Neutrophil (primary cell): ENCODE measurements around the gene ZBTB20.

Experiments used
- H3K27ac ChIP-seq: fragments of 200-600 bp; sonication (generic); 2 replicates; pipeline ENCODE4 v1.5.1; 2016; ENCODE audit warnings: mild to moderate bottlenecking, moderate library complexity
- H3K27me3 ChIP-seq: fragments of 200-600 bp; sonication (generic); 2 replicates; pipeline ENCODE4 v1.6.0; 2016; ENCODE audit warnings: mild to moderate bottlenecking
- H3K36me3 ChIP-seq: fragments of 200-600 bp; sonication (generic); 2 replicates; pipeline ENCODE4 v1.5.1; 2017
- H3K4me1 ChIP-seq, 2 experiments: fragments of 200-600 bp in 1 of 2; sonication (generic) in 1 of 2; 1 replicate in 1 of 2; 2 replicates in 1 of 2; pipeline versions ENCODE4 v1.5.1 to v1.6.1; 2013 to 2016; ENCODE audit warnings: low read depth in 1 of 2, low read length in 1 of 2, mild to moderate bottlenecking in 1 of 2, moderate library complexity in 1 of 2; ENCODE audit not compliant: control insufficient read depth in 1 of 2, insufficient read depth in 1 of 2
- H3K4me3 ChIP-seq, 2 experiments: fragments of 200-600 bp in 1 of 2; sonication (generic) in 1 of 2; 1 replicate in 1 of 2; 2 replicates in 1 of 2; pipeline ENCODE4 v1.5.1; 2013 to 2016; ENCODE audit warnings: low read depth in 1 of 2, low read length in 1 of 2, mild to moderate bottlenecking in 1 of 2, moderate library complexity in 1 of 2
- H3K9me3 ChIP-seq: fragments of 200-600 bp; sonication (generic); 2 replicates; pipeline ENCODE4 v1.5.1; 2016
- TF ChIP-seq, protein P1 (sequence below): fragments of 200-600 bp; sonication (generic); IDR thresholded peaks from 2 replicates; pipeline ENCODE4 v1.5.1; 2016; ENCODE audit warnings: antibody characterized with exemption

The ZBTB20 gene

DNA sequence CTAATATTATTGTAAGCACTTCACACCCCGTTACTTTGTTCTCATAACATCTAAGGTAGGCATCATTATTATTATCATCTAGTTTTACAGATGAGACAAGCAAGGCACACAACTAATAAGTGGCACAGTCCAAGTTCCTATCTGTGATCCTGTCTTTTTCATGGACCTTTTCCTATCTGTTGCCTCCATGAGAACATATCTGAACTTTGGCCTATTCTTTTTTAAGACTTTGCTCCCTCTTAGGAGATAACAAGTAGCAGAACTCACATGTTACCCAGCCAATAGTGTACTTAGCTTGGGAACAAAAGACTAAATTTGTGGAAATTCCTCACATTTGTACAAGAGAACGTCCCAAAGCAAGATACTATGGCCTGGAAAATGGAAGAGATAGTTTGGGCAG is 680.8 kb downstream of the ZBTB20 start:
- no peaks in the 10 kb centered on the region for H3K36me3 ChIP-seq
- H3K27ac ChIP-seq, result no peak overlapping the region
- TF ChIP-seq, protein P1, sequence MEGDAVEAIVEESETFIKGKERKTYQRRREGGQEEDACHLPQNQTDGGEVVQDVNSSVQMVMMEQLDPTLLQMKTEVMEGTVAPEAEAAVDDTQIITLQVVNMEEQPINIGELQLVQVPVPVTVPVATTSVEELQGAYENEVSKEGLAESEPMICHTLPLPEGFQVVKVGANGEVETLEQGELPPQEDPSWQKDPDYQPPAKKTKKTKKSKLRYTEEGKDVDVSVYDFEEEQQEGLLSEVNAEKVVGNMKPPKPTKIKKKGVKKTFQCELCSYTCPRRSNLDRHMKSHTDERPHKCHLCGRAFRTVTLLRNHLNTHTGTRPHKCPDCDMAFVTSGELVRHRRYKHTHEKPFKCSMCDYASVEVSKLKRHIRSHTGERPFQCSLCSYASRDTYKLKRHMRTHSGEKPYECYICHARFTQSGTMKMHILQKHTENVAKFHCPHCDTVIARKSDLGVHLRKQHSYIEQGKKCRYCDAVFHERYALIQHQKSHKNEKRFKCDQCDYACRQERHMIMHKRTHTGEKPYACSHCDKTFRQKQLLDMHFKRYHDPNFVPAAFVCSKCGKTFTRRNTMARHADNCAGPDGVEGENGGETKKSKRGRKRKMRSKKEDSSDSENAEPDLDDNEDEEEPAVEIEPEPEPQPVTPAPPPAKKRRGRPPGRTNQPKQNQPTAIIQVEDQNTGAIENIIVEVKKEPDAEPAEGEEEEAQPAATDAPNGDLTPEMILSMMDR, result no peak
- H3K4me1 ChIP-seq, result no peaks in the 10 kb centered on the region
- no peaks in the 10 kb centered on the region for H3K9me3 ChIP-seq
- no peak overlapping the region for H3K4me3 ChIP-seq
- H3K27me3 ChIP-seq, result no peaks in the 10 kb centered on the region

DNA sequence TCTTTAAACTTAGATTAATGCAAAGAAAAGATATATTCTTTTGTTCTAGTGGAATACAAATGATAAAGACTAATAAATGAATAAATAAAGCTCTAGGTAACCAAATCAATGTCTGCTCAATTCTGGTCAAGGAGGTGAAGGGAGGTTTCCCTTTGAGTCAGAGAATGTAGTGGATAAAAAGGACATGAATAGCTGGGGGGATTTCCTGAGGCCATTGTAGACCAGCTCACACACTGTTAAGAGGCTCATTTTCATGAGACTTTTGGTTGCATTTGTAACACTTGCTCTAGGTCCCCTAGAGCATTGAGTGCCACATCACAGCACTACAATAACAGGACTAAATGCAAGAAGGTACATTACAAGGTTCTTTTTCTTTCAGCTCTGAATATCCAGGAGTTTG is 682.5 kb downstream of the ZBTB20 start:
- Histone ChIP-seq H3K4me3 (no peak overlapping the region), H3K27ac (no peak overlapping the region), H3K4me1 (no peaks in the 10 kb centered on the region), H3K27me3 (no peaks in the 10 kb centered on the region), H3K9me3 (no peaks in the 10 kb centered on the region), H3K36me3 (no peaks in the 10 kb centered on the region)
- TF ChIP-seq, protein P1, result no peak

DNA sequence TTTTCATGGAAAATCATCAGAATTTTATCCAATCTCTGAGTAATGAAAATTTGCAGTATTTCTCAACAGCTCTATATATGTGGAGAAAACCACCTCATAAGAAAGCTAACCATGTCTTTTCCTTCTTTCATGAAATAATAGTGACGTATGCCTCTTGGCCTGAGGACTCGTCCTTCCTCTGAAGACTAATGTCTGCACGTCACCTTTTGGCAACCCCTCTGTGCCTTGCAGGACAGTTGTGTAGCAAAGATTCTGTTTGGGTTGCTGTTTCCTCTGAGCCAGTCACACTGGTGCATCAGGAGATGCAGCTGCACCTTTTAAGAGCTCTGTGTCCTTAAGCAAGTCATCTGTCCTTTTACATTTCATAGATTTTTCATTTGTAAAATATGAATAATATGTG is 684.3 kb downstream of the ZBTB20 start:
- Histone ChIP-seq H3K27me3 (no peaks in the 10 kb centered on the region), H3K9me3 (no peaks in the 10 kb centered on the region), H3K27ac (no peak overlapping the region), H3K36me3 (no peaks in the 10 kb centered on the region), H3K4me3 (no peak overlapping the region), H3K4me1 (no peaks in the 10 kb centered on the region)
- TF ChIP-seq, protein P1, result no peak

GRCh38 chr3:114460459-114460858 is 686.6 kb downstream of the ZBTB20 start:
- Histone ChIP-seq H3K36me3 (no peaks in the 10 kb centered on the region), H3K27me3 (peaks cover 3% of the 10 kb centered on the region)
- TF ChIP-seq, protein P1, result no peak

DNA sequence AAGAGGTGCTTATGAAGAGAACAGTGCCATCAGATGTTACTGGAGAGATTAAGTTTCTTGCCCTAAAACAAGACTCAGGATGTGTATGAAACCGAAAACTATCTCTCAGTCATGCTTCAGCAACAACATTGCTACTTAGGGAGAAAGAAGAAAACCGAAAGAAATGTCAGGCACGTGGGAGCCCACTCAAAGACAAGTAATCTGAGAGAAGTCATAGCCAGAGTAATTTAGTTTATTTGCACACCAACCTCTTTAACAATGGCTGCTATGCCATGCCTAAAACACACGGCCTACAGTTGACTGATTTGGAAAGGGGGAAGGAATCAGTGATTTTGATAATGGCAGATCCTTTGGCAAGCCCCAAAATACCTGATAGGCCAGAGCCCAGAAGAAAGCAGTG is 690.3 kb downstream of the ZBTB20 start:
- H3K27me3 ChIP-seq, result peaks cover 35% of the 10 kb centered on the region
- TF ChIP-seq, protein P1, result no peak

More at GRCh38 chr3:114460459-114460858, 686.6 kb downstream of the ZBTB20 start:
- Histone ChIP-seq H3K4me3 (no peak overlapping the region), H3K4me1 (no peaks in the 10 kb centered on the region), H3K9me3 (no peaks in the 10 kb centered on the region), H3K27ac (no peak overlapping the region)

GRCh38 chr3:114455432-114455831 is 691.7 kb downstream of the ZBTB20 start:
- TF ChIP-seq, protein P1, result no peak
- H3K4me1 ChIP-seq, result peaks cover 8 to 11% of the 10 kb centered on the region in 2 experiments
- no peak overlapping the region for H3K4me3 ChIP-seq
- no peak overlapping the region for H3K27ac ChIP-seq
- H3K9me3 ChIP-seq, result no peaks in the 10 kb centered on the region
- peaks cover 35% of the 10 kb centered on the region for H3K27me3 ChIP-seq
- H3K36me3 ChIP-seq, result no peaks in the 10 kb centered on the region

More for the DNA sequence above, 690.3 kb downstream of the ZBTB20 start:
- Histone ChIP-seq H3K27ac (no peak overlapping the region), H3K4me1 (peaks cover 8 to 11% of the 10 kb centered on the region in 2 experiments), H3K4me3 (no peak overlapping the region), H3K36me3 (no peaks in the 10 kb centered on the region), H3K9me3 (no peaks in the 10 kb centered on the region)
